HPDE6-E6E7 (cell line): ENCODE measurements around the gene ST3GAL3.
"Not testable (repeated sequence)": the region's sequence is repeated elsewhere in the genome, so short reads cannot be mapped to it uniquely, and the experiment has no call there.

Experiments
- DNase-seq: peaks from one replicate; pipeline ENCODE4 v3.0.0; 2011; ENCODE audit warnings: missing footprints; ENCODE audit errors: extremely low spot score

ST3GAL3 gene

GRCh38 chr1:43703836-43704235 lies 3.5 kb upstream of the ST3GAL3 start:
- no peak for DNase-seq

- DNase-seq: no peak
Measured at GRCh38 chr1:43704838-43705237, 2.5 kb upstream of the ST3GAL3 start.

- no peak for DNase-seq
Measured at GRCh38 chr1:43705334-43705733, 2.0 kb upstream of the ST3GAL3 start.

- DNase-seq: no peak
Measured at GRCh38 chr1:43705982-43706597, 1.2 kb upstream of the ST3GAL3 start.

- DNase-seq: no peak
Measured at GRCh38 chr1:43706598-43707189, 642 bp upstream of the ST3GAL3 start.

- DNase-seq: no peak
Measured at GRCh38 chr1:43708002-43708410, 670 bp downstream of the ST3GAL3 start.

GRCh38 chr1:43711049-43711448 lies 3.7 kb downstream of the ST3GAL3 start:
- peak; percentile 47 for DNase-seq

- peak; percentile 49 for DNase-seq
Measured at GRCh38 chr1:43711524-43712386, 4.4 kb downstream of the ST3GAL3 start.

- no peak for DNase-seq
Measured at GRCh38 chr1:43716559-43717281, 9.4 kb downstream of the ST3GAL3 start.

GRCh38 chr1:43719063-43719462 lies 11.7 kb downstream of the ST3GAL3 start:
- no peak for DNase-seq

- not testable (repeated sequence) for DNase-seq
Measured at GRCh38 chr1:43719670-43720419, 12.5 kb downstream of the ST3GAL3 start.

GRCh38 chr1:43722810-43723209 lies 15.5 kb downstream of the ST3GAL3 start:
- DNase-seq: no peak

- no peak for DNase-seq
Measured at GRCh38 chr1:43729816-43730463, 22.6 kb downstream of the ST3GAL3 start.

GRCh38 chr1:43731867-43732531 lies 24.7 kb downstream of the ST3GAL3 start:
- DNase-seq: no peak

GRCh38 chr1:43736819-43737218 lies 29.5 kb downstream of the ST3GAL3 start:
- DNase-seq: no peak

- DNase-seq: no peak
Measured at GRCh38 chr1:43742026-43742425, 34.7 kb downstream of the ST3GAL3 start.

GRCh38 chr1:43743206-43743605 lies 35.9 kb downstream of the ST3GAL3 start:
- DNase-seq: no peak

GRCh38 chr1:43747736-43748135 lies 40.4 kb downstream of the ST3GAL3 start:
- DNase-seq: no peak

GRCh38 chr1:43750083-43750482 lies 42.7 kb downstream of the ST3GAL3 start:
- no peak for DNase-seq

- no peak for DNase-seq
Measured at GRCh38 chr1:43753422-43753821, 46.1 kb downstream of the ST3GAL3 start.
